ENCODE data around the gene SARS2. TPM values are rescaled to one million over a fixed set of nuclear protein-coding genes. Genes with fewer than 3 reads are reported as not detected.
"Not testable (repeated sequence)": the region's sequence is repeated elsewhere in the genome, so short reads cannot be mapped to it uniquely, and the experiment has no call there.

The SARS2 gene
- total and polyA plus RNA-seq, 4 donors = 15.9 to 19.2 (median 17.1) TPM

GRCh38 chr19:38879400-38879751, 51.2 kb downstream of the SARS2 start (continued):
- TF ChIP-seq, protein P1, sequence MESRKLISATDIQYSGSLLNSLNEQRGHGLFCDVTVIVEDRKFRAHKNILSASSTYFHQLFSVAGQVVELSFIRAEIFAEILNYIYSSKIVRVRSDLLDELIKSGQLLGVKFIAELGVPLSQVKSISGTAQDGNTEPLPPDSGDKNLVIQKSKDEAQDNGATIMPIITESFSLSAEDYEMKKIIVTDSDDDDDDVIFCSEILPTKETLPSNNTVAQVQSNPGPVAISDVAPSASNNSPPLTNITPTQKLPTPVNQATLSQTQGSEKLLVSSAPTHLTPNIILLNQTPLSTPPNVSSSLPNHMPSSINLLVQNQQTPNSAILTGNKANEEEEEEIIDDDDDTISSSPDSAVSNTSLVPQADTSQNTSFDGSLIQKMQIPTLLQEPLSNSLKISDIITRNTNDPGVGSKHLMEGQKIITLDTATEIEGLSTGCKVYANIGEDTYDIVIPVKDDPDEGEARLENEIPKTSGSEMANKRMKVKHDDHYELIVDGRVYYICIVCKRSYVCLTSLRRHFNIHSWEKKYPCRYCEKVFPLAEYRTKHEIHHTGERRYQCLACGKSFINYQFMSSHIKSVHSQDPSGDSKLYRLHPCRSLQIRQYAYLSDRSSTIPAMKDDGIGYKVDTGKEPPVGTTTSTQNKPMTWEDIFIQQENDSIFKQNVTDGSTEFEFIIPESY (IDR thresholded peaks at IDR 0.05) = no peak
- no peak for TF ChIP-seq EGR1 (IDR thresholded peaks at IDR 0.05; ENCODE audit: low read depth in 2 of 2)
- TF ChIP-seq FOXA2 (IDR thresholded peaks at IDR 0.05) = no peak
- TF ChIP-seq JUND (IDR thresholded peaks at IDR 0.05) = no peak
- TF ChIP-seq SP1 (IDR thresholded peaks at IDR 0.05) = no peak

DNA sequence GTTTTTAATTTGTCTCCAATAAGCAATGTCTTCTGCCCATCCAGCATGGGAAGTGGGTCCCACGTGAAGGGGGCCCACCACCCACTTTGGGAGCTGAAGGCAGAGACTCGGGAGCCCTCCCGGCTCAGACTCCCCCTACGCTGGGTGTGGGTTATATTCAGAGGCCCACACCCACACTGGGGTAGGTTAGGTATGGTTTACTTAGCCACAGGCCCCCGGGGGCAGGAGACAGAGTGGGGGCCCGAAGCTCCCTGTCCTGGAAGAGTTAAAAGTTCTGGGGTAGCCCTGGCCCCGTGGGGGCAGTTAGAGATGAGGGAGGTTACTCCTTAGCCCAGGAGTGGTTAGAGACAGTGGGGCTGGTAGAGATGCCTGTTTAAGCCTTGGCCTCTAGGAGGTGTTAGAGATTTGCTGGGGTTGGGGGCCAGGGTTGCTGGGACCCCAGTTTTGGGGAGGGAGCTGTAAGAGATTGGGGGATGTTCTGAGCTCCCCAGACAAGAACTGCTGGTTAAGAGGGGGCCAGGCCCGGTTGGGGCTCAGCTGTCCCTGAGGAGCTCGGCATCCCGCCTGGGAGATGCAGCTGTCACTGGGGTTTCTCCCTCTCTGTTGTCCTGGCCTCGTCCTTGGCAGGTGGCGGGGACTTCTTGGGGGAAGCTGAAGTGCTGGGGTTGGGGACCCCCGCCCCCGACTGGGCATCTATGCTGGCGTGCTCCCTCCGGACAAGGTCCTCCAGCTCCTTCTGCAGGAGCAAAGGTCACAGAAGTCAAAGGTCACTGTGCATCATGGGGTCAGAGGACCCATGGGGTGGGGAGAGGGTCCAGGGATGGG, 51.8 kb downstream of the SARS2 start:
- no peaks in the 10 kb centered on the region for H3K27me3 ChIP-seq (ENCODE audit: control insufficient read depth in 4 of 4, insufficient read depth in 4 of 4, low read length in 3 of 4)
- no peak for TF ChIP-seq RXRA (IDR thresholded peaks at IDR 0.05)
- TF ChIP-seq FOXA2 (IDR thresholded peaks at IDR 0.05) = no peak
- peaks cover 6 to 20% (median 7%) of the 10 kb centered on the region in 4 donors for H3K36me3 ChIP-seq (ENCODE audit: control insufficient read depth in 4 of 4, insufficient read depth in 3 of 4, low read depth in 1 of 4, low read length in 3 of 4)
- peaks cover 0 to 3% (median 0%) of the 10 kb centered on the region in 4 donors for H3K4me1 ChIP-seq (ENCODE audit: control insufficient read depth in 4 of 4, insufficient read depth in 4 of 4, low read length in 3 of 4)
- peak overlapping the region in 1 of 2 donors; percentile 55 for H3K9ac ChIP-seq (ENCODE audit: low read depth in 1 of 2, low read length in 2 of 2)
- H3K4me3 ChIP-seq (ENCODE audit: low read depth in 1 of 3, low read length in 3 of 3) = no peak overlapping the region
- no peaks in the 10 kb centered on the region for H3K9me3 ChIP-seq (ENCODE audit: control insufficient read depth in 4 of 4, low read length in 3 of 4)
- no peak for DNase-seq (ENCODE audit: low spot score)
- WGBS = 81% methylated on average over 16 of the region's 16 CpGs
- peak overlapping the region; percentile 21 to 57 for H3K27ac ChIP-seq (ENCODE audit: low read depth in 1 of 2, low read length in 2 of 2)

GRCh38 chr19:38877781-38878574, 52.6 kb downstream of the SARS2 start, which contains the start of gene RINL:
Gene RINL (minus strand): TSS chr19:38878275. CDS start chr19:38876742, 1,533 bp downstream.
- Histone ChIP-seq H3K9me3 (ENCODE audit: control insufficient read depth in 4 of 4, low read length in 3 of 4) (no peaks in the 10 kb centered on the region), H3K36me3 (ENCODE audit: control insufficient read depth in 4 of 4, insufficient read depth in 3 of 4, low read depth in 1 of 4, low read length in 3 of 4) (peaks cover 3 to 16% (median 5%) of the 10 kb centered on the region in 4 donors), H3K27ac (ENCODE audit: low read depth in 1 of 2, low read length in 2 of 2) (peak within 1 kb of the TSS; percentile 21 to 57), H3K27me3 (ENCODE audit: control insufficient read depth in 4 of 4, insufficient read depth in 4 of 4, low read length in 3 of 4) (no peaks in the 10 kb centered on the region), H3K9ac (ENCODE audit: low read depth in 1 of 2, low read length in 2 of 2) (peak within 1 kb of the TSS in 1 of 2 donors; percentile 55), H3K4me3 (ENCODE audit: low read depth in 1 of 3, low read length in 3 of 3) (no peak within 1 kb of the TSS), H3K4me1 (ENCODE audit: control insufficient read depth in 4 of 4, insufficient read depth in 4 of 4, low read length in 3 of 4) (peaks cover 0 to 3% (median 0%) of the 10 kb centered on the region in 4 donors)
- DNase-seq (ENCODE audit: low spot score) = no peak
- 65% methylated on average over 11 of the region's 11 CpGs for WGBS
- TF ChIP-seq RXRA (IDR thresholded peaks at IDR 0.05) (no peak), MAX (IDR thresholded peaks at IDR 0.05) (no peak), EGR1 (IDR thresholded peaks at IDR 0.05; ENCODE audit: low read depth in 2 of 2) (no peak), HNF4G (IDR thresholded peaks at IDR 0.05) (no peak), YY1 (IDR thresholded peaks at IDR 0.05) (no peak), SP1 (IDR thresholded peaks at IDR 0.05) (no peak)

DNA sequence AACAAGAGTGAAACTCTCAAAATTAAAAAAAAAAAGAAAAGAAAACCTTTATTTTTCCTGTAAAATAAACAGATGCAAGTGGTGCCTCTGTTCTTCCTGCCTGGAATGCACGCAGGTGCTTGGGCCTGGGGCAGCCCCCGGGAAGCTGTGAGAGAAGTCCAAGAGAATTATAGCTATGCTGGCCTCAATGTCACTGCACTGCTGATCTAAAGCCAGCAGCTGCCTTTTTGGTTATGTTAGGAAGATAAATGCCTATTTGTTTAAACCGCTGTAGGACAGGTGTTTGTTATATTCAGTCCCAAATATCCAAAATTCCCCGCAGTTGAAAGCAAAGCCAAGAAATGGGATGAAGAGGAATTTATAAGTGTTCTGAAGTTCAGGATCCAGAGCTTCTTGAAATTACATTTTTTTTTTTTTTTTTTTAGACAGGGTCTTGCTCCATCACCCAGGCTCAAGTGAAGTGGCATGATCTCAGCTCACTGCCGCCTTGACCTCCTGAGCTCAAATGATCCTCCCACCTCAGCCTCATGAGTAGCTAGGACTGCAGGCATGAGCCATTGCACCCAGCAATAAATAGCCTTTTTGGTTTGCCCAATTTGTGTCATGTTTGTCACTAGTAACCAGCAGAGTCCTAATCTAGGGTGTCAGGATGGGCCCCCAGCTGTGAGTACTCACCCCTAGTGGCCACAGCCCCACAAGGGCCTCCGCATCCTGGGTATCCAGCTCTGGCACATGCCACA, 54.7 kb downstream of the SARS2 start:
- TF ChIP-seq GABPA (IDR thresholded peaks at IDR 0.05 in 1 of 2, conservative IDR thresholded peaks at IDR 0.05 in 1 of 2) (no peak), FOXA2 (IDR thresholded peaks at IDR 0.05) (no peak), SP1 (IDR thresholded peaks at IDR 0.05) (no peak), FOXA1 (IDR thresholded peaks at IDR 0.05) (no peak), RXRA (IDR thresholded peaks at IDR 0.05) (no peak), NR2F2 (IDR thresholded peaks at IDR 0.05) (no peak), YY1 (IDR thresholded peaks at IDR 0.05) (no peak)
- H3K27ac ChIP-seq (ENCODE audit: low read depth in 1 of 2, low read length in 2 of 2) = no peak overlapping the region
- H3K9me3 ChIP-seq (ENCODE audit: control insufficient read depth in 4 of 4, low read length in 3 of 4) = no peaks in the 10 kb centered on the region
- no peak overlapping the region for H3K9ac ChIP-seq (ENCODE audit: low read depth in 1 of 2, low read length in 2 of 2)
- no peaks in the 10 kb centered on the region for H3K27me3 ChIP-seq (ENCODE audit: control insufficient read depth in 4 of 4, insufficient read depth in 4 of 4, low read length in 3 of 4)
- peaks cover 0 to 3% (median 0%) of the 10 kb centered on the region in 4 donors for H3K4me1 ChIP-seq (ENCODE audit: control insufficient read depth in 4 of 4, insufficient read depth in 4 of 4, low read length in 3 of 4)
- H3K4me3 ChIP-seq (ENCODE audit: low read depth in 1 of 3, low read length in 3 of 3) = no peak overlapping the region
- 96% methylated on average over 6 of the region's 6 CpGs for WGBS
- H3K36me3 ChIP-seq (ENCODE audit: control insufficient read depth in 4 of 4, insufficient read depth in 3 of 4, low read depth in 1 of 4, low read length in 3 of 4) = peaks cover 0 to 6% (median 2%) of the 10 kb centered on the region in 4 donors
- DNase-seq (ENCODE audit: low spot score) = no peak

DNA sequence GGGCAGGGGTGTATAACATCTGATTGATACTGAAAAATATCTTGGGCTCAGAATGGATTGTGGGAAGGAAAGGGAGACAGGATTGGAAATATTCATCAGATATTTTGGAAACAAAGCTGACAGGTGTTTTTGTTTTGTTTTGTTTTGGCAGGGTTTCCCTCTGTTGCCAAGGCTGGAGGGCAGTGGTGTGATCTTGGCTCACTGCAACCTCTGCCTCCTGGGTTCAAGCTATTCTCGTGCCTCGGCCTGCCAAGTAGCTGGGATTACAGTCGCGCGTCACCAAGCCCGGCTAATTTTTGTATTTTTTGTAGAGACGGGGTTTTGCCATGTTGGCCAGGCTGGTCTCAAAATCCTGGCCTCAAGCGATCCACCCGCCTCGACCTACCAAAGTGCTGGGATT, 57.2 kb downstream of the SARS2 start:
- not testable (repeated sequence) for H3K36me3 ChIP-seq (ENCODE audit: control insufficient read depth in 4 of 4, insufficient read depth in 3 of 4, low read depth in 1 of 4, low read length in 3 of 4); H3K27ac ChIP-seq (ENCODE audit: low read depth in 1 of 2, low read length in 2 of 2); DNase-seq (ENCODE audit: low spot score); H3K27me3 ChIP-seq (ENCODE audit: control insufficient read depth in 4 of 4, insufficient read depth in 4 of 4, low read length in 3 of 4); H3K9me3 ChIP-seq (ENCODE audit: control insufficient read depth in 4 of 4, low read length in 3 of 4); H3K4me3 ChIP-seq (ENCODE audit: low read depth in 1 of 3, low read length in 3 of 3); H3K9ac ChIP-seq (ENCODE audit: low read depth in 1 of 2, low read length in 2 of 2)
- 94% methylated on average over 10 of the region's 10 CpGs for WGBS
- peaks cover 0 to 18% (median 12%) of the 10 kb centered on the region in 4 donors for H3K4me1 ChIP-seq (ENCODE audit: control insufficient read depth in 4 of 4, insufficient read depth in 4 of 4, low read length in 3 of 4)
